GM23248 (cell line): ENCODE data around the gene DNAJB12. TPM values are rescaled to one million over a fixed set of nuclear protein-coding genes. Genes with fewer than 3 reads are reported as not detected.

ENCODE experiments used
- DNase-seq: peaks from one replicate; pipeline ENCODE4 v3.0.0-alpha.2; 2015
- H2AFZ ChIP-seq: fragments of 200-600 bp; sonication (generic); 2 replicates; pipeline ENCODE4 v1.6.1; 2016; ENCODE audit warnings: antibody characterized with exemption
- H3F3A ChIP-seq: fragments of 200-600 bp; sonication (generic); 2 replicates; pipeline ENCODE4 v1.6.1; 2016; ENCODE audit warnings: mild to moderate bottlenecking, antibody characterized with exemption, mixed run types; ENCODE audit not compliant: insufficient read depth
- H3K27ac ChIP-seq: fragments of 200-600 bp; sonication (generic); 2 replicates; pipeline ENCODE4 v1.5.1; 2016; ENCODE audit warnings: mild to moderate bottlenecking
- H3K27me3 ChIP-seq: fragments of 200-600 bp; sonication (generic); replicated peaks from 2 replicates; pipeline ENCODE4 v1.6.1; 2016; ENCODE audit warnings: mild to moderate bottlenecking; ENCODE audit not compliant: insufficient read depth
- H3K36me3 ChIP-seq: fragments of 200-600 bp; sonication (generic); 2 replicates; pipeline ENCODE4 v1.6.1; 2016; ENCODE audit warnings: low read depth, mild to moderate bottlenecking
- H3K4me1 ChIP-seq: fragments of 200-600 bp; sonication (generic); 2 replicates; pipeline ENCODE4 v1.6.1; 2016; ENCODE audit warnings: mild to moderate bottlenecking; ENCODE audit not compliant: insufficient read depth
- H3K4me2 ChIP-seq: fragments of 200-600 bp; sonication (generic); one replicate; pipeline ENCODE4 v1.6.1; 2016; ENCODE audit warnings: mild to moderate bottlenecking; ENCODE audit not compliant: unreplicated experiment
- H3K4me3 ChIP-seq: fragments of 200-600 bp; sonication (generic); 2 replicates; pipeline ENCODE4 v1.5.1; 2016; ENCODE audit warnings: mild to moderate bottlenecking
- H3K79me2 ChIP-seq: fragments of 200-600 bp; sonication (generic); 2 replicates; pipeline ENCODE4 v1.6.1; 2016; ENCODE audit warnings: mild to moderate bottlenecking; ENCODE audit not compliant: insufficient read depth
- H3K9ac ChIP-seq: fragments of 200-600 bp; sonication (generic); 2 replicates; pipeline ENCODE4 v1.6.1; 2016; ENCODE audit warnings: mild to moderate bottlenecking
- H3K9me2 ChIP-seq: fragments of 200-600 bp; sonication (generic); 2 replicates; pipeline ENCODE4 v1.6.1; 2016; ENCODE audit warnings: mixed run types, mild to moderate bottlenecking, moderate library complexity; ENCODE audit not compliant: insufficient read depth
- H3K9me3 ChIP-seq: fragments of 200-600 bp; sonication (generic); one replicate; pipeline ENCODE4 v1.6.1; 2017; ENCODE audit warnings: low read depth
- H4K20me1 ChIP-seq: fragments of 200-600 bp; sonication (generic); 2 replicates; pipeline ENCODE4 v1.6.0; 2016; ENCODE audit not compliant: insufficient read depth
- EZH2 ChIP-seq: fragments of 200-600 bp; sonication (generic); IDR thresholded peaks from 2 replicates; pipeline ENCODE4 v1.6.1; 2018; ENCODE audit warnings: antibody characterized with exemption, mild to moderate bottlenecking; ENCODE audit not compliant: insufficient read depth, poor library complexity, severe bottlenecking
- EZH2phosphoT487 ChIP-seq: fragments of 200-600 bp; sonication (generic); IDR thresholded peaks from 2 replicates; pipeline ENCODE4 v1.6.1; 2018; ENCODE audit warnings: antibody characterized with exemption, moderate library complexity, mild to moderate bottlenecking, low read depth; ENCODE audit not compliant: insufficient read depth
- WGBS, 2 experiments: methylation state at CpG; one replicate each; pipeline ENCODE4 v1.1.6; 2015 to 2017; ENCODE audit warnings: low lambda C conversion rate in 2 of 2, low coverage in 1 of 2; ENCODE audit errors: missing lambda C conversion rate in 2 of 2; 5-methylcytosine and 5-hydroxymethylcytosine counted together
- in situ Hi-C: fragments of 300-500 bp; cut with MboI; formaldehyde crosslinking; loops from 2 replicates; pipeline ENCODE4 v1.15.0; 2020
- polyA plus RNA-seq: library from polyadenylated mRNA; unstranded; fragments of >200 nt; fragmentation: Nextera tagmentation; extraction: Ambion mirVana; gene quantifications from 2 replicates; pipeline ENCODE4 v1.2.1, GENCODE V29; 2016
- total RNA-seq: library from RNA; depleted of rRNA; stranded (reverse); fragments of >200 nt; shearing (Covaris generic); gene quantifications from 2 replicates; pipeline ENCODE4 v1.2.3, GENCODE V29; 2014

The DNAJB12 gene
- total and polyA plus RNA-seq, 2 experiments from 2014 or later: 28.4 to 32.0 TPM

DNA sequence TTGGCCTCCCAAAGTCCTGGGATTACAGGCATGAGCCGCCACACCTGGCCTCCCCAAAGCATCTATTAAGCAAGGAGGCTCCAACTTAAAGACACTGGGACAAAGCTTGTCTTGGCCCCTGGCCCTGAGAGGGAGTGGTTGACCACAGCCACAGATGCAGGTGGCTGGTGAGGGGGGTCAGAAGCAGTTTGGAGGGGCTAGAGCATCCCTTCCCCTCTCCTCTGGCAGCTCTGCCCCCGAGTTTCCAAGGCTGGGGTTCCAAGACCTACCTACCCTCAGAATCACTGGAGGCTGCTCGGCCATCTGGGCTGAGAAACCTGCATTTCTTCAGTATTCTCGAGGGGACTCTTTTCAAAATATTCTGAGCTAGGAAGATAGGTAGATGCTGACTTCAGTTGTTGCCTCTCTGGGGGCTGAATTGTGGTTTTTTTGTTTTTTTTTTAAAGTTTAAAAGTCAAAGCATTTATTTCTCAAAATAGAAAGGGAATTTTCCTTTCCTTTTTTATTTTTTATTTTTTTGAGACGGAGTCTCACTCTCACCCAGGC lies 48.4 kb downstream of the DNAJB12 start:
- no peak overlapping the region for H3K4me3 ChIP-seq
- no peak overlapping the region for H3K4me2 ChIP-seq
- no peak overlapping the region for H3K27ac ChIP-seq
- peaks cover 3% of the 10 kb centered on the region; the same call in 1 of the 2 replicates for H3F3A ChIP-seq
- in situ Hi-C loops: no loop called here
- H3K36me3 ChIP-seq: no peaks in the 10 kb centered on the region
- no peaks in the 10 kb centered on the region for H3K27me3 ChIP-seq
- DNase-seq: no peak
- H3K4me1 ChIP-seq: peaks cover 22% of the 10 kb centered on the region
- no peaks in the 10 kb centered on the region for H4K20me1 ChIP-seq
- WGBS, 2 experiments: 77 to 80% methylated on average over 5 of the region's 5 CpGs
- no peak overlapping the region for H3K9ac ChIP-seq
- TF ChIP-seq EZH2phosphoT487 (no peak), EZH2 (no peak)
- H3K9me2 ChIP-seq: no peaks in the 10 kb centered on the region
- no peaks in the 10 kb centered on the region for H3K79me2 ChIP-seq
- no peak overlapping the region for H2AFZ ChIP-seq
- H3K9me3 ChIP-seq: no peaks in the 10 kb centered on the region

DNA sequence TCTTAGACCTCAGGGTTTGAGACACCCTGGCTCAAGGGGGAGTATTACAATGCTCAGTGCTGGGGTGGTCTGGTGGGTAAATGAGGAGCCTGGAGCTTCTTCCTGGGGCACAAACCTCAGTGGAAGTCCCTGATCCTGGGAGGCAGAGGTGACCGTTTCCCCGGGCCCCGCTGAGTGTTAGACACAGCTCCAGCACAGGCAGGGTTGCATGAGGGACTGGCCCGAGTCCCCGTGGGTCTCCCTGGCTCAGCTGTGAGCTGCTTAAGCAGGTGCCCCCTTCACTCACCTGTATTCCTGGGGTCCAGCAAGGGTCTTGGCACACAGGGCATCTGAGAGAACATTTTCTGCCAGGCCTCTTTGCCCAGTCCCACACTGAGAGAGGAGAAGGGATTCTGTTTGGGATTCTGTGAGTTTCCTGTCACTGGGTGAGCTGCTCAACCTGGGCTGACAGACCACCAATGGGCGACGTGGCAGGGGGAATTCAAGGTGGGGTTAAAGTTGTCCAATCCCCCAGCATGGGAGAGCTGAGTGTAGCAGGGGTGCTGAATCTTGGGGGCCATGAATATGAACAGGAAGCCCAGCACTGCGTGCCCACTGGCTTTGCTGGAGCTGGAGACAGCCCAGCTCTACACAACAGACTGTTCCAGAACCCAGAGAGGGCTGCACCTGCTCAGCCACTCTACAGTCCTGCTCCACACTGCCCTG lies 51.1 kb downstream of the DNAJB12 start:
- H3K4me1 ChIP-seq: peaks cover 4% of the 10 kb centered on the region; the same call in 1 of the 2 replicates
- H3K9me2 ChIP-seq: no peaks in the 10 kb centered on the region
- no peaks in the 10 kb centered on the region for H3F3A ChIP-seq
- no peaks in the 10 kb centered on the region for H3K79me2 ChIP-seq
- H3K27ac ChIP-seq: no peak overlapping the region
- no peaks in the 10 kb centered on the region for H3K9me3 ChIP-seq
- no peaks in the 10 kb centered on the region for H3K36me3 ChIP-seq
- 81 to 85% methylated on average over 8 of the region's 8 CpGs for WGBS, 2 experiments
- DNase-seq: no peak
- in situ Hi-C loops: no loop called here
- H3K27me3 ChIP-seq: no peaks in the 10 kb centered on the region
- no peak for TF ChIP-seq EZH2
- no peak for TF ChIP-seq EZH2phosphoT487
- H4K20me1 ChIP-seq: no peaks in the 10 kb centered on the region
- no peak overlapping the region for H3K4me3 ChIP-seq
- H2AFZ ChIP-seq: no peak overlapping the region
- H3K9ac ChIP-seq: no peak overlapping the region
- no peak overlapping the region for H3K4me2 ChIP-seq

DNA sequence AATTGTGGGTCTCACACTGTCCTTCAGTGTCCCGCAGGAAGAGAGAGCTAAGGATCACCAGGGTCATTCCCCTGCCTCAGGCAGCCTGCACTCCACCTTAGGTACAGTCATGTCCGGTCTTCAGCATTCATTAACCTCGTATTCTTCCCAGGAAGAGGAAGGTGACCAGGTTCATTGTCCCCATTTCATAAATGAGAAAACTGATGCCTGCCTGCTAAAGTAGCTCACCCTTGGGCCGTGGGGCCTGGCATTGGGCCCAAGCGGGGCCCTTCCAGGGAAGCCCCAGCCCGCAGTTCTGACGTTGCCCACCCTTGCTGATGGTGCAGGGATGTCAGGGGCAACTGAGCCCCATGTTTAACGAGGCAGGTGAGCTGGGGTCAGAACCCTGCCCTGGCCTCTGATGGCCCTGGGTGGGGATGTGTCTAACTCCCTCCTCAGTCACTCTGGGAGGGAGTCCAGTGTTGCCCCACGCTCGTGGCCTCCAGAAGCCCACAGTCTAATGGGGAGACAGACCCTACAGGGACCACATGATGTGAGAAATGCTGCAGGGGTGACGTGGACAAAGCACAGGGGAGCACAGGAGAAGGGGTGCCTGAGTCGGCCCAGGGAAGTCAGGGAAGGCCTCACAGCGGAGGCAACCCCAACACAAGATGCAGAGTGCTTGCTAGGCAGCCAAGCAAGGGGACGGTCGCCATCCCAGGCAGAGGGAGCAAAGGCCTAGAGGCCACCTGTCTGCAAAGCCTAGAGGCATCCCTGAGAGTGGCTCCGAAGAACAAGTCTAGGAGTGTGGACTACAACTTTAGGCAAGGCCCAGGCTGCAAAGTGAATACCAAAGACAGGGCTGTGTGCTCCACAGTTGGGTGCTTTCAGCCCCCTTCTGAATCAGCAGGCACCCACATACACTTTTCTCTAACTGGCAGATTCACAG lies 55.9 kb downstream of the DNAJB12 start:
- Histone ChIP-seq H3K36me3 (no peaks in the 10 kb centered on the region), H3K9me2 (no peaks in the 10 kb centered on the region), H3K27me3 (no peaks in the 10 kb centered on the region), H3K4me2 (peak overlapping the region; percentile 23), H3K4me1 (peaks cover 14% of the 10 kb centered on the region), H3K9me3 (no peaks in the 10 kb centered on the region), H2AFZ (peak overlapping the region; percentile 53; the same call in 1 of the 2 replicates), H3K27ac (peak overlapping the region; percentile 97), H3K79me2 (no peaks in the 10 kb centered on the region), H4K20me1 (no peaks in the 10 kb centered on the region), H3K9ac (peak overlapping the region; percentile 94), H3K4me3 (no peak overlapping the region), H3F3A (peaks cover 28% of the 10 kb centered on the region; the same call in 1 of the 2 replicates)
- in situ Hi-C loops: no loop called here
- DNase-seq: no peak
- 86 to 88% methylated on average over 14 to 16 of the region's 16 CpGs for WGBS, 2 experiments
- TF ChIP-seq EZH2phosphoT487: no peak
- no peak for TF ChIP-seq EZH2
